Measurements from ENCODE around the gene SP3. TPM values are rescaled to one million over a fixed set of nuclear protein-coding genes. Genes with fewer than 3 reads are reported as not detected.

SP3 gene
- total RNA-seq, 4 donors from 2014 or later = 99.6 to 151 (median 113) TPM

- Histone ChIP-seq H3K27ac (no peak overlapping the region), H3K4me3 (no peak overlapping the region), H3K36me3 (peaks cover 17% of the 10 kb centered on the region), H3K27me3 (no peaks in the 10 kb centered on the region), H3K9me3 (no peaks in the 10 kb centered on the region), H3K4me1 (peaks cover 68% of the 10 kb centered on the region)
- no peak for DNase-seq (ENCODE audit: low spot score in 2 of 2)
- WGBS = 80% methylated on average over 16 of the region's 16 CpGs
- no peak for TF ChIP-seq EP300 (IDR thresholded peaks at IDR 0.05)
- no peak for TF ChIP-seq POLR2AphosphoS5 (IDR thresholded peaks at IDR 0.05)
- TF ChIP-seq POLR2A (IDR thresholded peaks at IDR 0.05) = no peak
- no peak for TF ChIP-seq CTCF (IDR thresholded peaks at IDR 0.05)
Observed at GRCh38 chr2:173959358-173959884, 5.8 kb downstream of the SP3 start.

GRCh38 chr2:173958198-173958846, 6.9 kb downstream of the SP3 start:
- 55% methylated on average over 4 of the region's 4 CpGs for WGBS

DNA sequence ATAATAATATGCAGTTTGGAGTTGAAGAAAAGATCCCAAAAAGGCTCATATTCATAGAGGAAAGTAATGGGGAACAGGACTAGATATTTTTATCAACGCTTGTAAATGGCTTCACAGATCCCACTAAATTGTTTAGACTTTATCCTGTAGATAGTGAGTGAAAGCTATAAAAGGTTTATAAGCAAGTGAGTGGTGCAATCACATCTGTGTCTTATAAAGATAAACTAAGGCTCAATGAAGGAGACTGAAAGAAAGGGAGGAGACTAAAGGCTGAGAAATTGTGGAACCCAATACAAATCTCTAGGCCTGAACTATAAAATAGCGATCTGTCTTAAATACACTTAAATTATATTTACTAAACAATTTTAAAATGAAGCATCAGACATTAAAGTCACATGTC, 7.7 kb downstream of the SP3 start:
- no peaks in the 10 kb centered on the region for H3K9me3 ChIP-seq
- no peak for DNase-seq (ENCODE audit: low spot score in 2 of 2)
- 49% methylated on average over 2 of the region's 2 CpGs for WGBS
- peaks cover 75% of the 10 kb centered on the region for H3K4me1 ChIP-seq
- peaks cover 34% of the 10 kb centered on the region for H3K36me3 ChIP-seq
- no peaks in the 10 kb centered on the region for H3K27me3 ChIP-seq
- H3K4me3 ChIP-seq = no peak overlapping the region
- TF ChIP-seq CTCF (IDR thresholded peaks at IDR 0.05) = no peak
- TF ChIP-seq POLR2AphosphoS5 (IDR thresholded peaks at IDR 0.05) = no peak
- no peak for TF ChIP-seq EP300 (IDR thresholded peaks at IDR 0.05)
- TF ChIP-seq POLR2A (IDR thresholded peaks at IDR 0.05) = no peak
- no peak overlapping the region for H3K27ac ChIP-seq

More at GRCh38 chr2:173958198-173958846, 6.9 kb downstream of the SP3 start:
- TF ChIP-seq POLR2A (IDR thresholded peaks at IDR 0.05) (no peak), EP300 (IDR thresholded peaks at IDR 0.05) (no peak), CTCF (IDR thresholded peaks at IDR 0.05) (no peak), POLR2AphosphoS5 (IDR thresholded peaks at IDR 0.05) (no peak)
- Histone ChIP-seq H3K9me3 (no peaks in the 10 kb centered on the region), H3K36me3 (peaks cover 25% of the 10 kb centered on the region), H3K27me3 (no peaks in the 10 kb centered on the region), H3K4me1 (peaks cover 73% of the 10 kb centered on the region), H3K27ac (no peak overlapping the region), H3K4me3 (no peak overlapping the region)
- no peak for DNase-seq (ENCODE audit: low spot score in 2 of 2)

DNA sequence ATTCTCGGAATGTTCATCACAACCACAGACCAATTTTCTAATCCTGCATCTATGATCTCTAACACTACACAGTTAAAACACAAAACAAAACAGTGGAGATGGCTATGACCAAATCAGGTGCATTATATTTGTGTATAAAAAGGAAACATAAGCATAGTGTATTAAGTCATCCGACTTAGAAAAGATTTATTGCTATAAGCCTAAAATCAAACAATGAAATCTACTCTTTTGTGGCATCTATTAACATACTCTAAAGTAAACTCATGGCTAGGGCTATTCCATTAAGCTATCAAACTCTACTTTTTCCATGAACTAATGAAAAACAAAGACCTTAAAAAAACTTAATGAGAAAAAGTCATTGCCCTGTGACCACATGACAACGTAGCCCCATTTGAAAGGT, 8.7 kb downstream of the SP3 start:
- Histone ChIP-seq H3K27me3 (no peaks in the 10 kb centered on the region), H3K9me3 (no peaks in the 10 kb centered on the region), H3K4me1 (peaks cover 76% of the 10 kb centered on the region), H3K36me3 (peaks cover 36% of the 10 kb centered on the region), H3K4me3 (no peak overlapping the region), H3K27ac (no peak overlapping the region)
- no peak for DNase-seq (ENCODE audit: low spot score in 2 of 2)
- WGBS = 44% methylated on average over 3 of the region's 3 CpGs
- no peak for TF ChIP-seq POLR2AphosphoS5 (IDR thresholded peaks at IDR 0.05)
- TF ChIP-seq POLR2A (IDR thresholded peaks at IDR 0.05) = no peak
- no peak for TF ChIP-seq EP300 (IDR thresholded peaks at IDR 0.05)
- TF ChIP-seq CTCF (IDR thresholded peaks at IDR 0.05) = no peak

DNA sequence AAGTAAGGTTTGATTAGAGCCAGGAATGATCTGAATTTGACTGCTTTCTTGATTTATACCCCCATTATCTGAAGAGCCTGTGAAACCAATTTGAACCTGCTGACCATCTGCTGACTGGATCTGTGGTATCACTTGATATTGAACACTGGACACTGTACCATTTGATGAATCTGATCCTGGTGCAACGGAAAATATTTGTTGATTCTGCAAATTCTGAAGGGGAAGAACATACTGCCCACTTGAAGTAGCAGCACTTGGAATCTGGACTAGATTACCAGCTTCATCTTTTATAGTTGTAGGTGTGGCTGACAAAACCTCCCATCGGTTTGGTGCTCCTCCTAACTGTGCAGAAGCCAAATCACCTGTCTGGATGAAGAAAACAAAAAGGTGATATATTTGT, 9.3 kb downstream of the SP3 start:
- WGBS = 33% methylated on average over 2 of the region's 2 CpGs
- H3K9me3 ChIP-seq = no peaks in the 10 kb centered on the region
- H3K27me3 ChIP-seq = no peaks in the 10 kb centered on the region
- no peak overlapping the region for H3K4me3 ChIP-seq
- DNase-seq (ENCODE audit: low spot score in 2 of 2) = no peak
- peaks cover 80% of the 10 kb centered on the region for H3K4me1 ChIP-seq
- TF ChIP-seq EP300 (IDR thresholded peaks at IDR 0.05) (no peak), POLR2AphosphoS5 (IDR thresholded peaks at IDR 0.05) (no peak), POLR2A (IDR thresholded peaks at IDR 0.05) (no peak), CTCF (IDR thresholded peaks at IDR 0.05) (no peak)
- no peak overlapping the region for H3K27ac ChIP-seq
- peaks cover 36% of the 10 kb centered on the region for H3K36me3 ChIP-seq
